Cardiac fibroblast (primary cell): ENCODE data around the gene SLC38A4.

Source experiments
- DNase-seq, 2 donors: peaks; one replicate each; pipeline versions ENCODE4 v3.0.0 to v3.0.0-alpha.2; 2010; ENCODE audit warnings: low read depth in 2 of 2
- H3K4me3 ChIP-seq, 2 donors: replicated peaks in 1 of 2; 1 replicate in 1 of 2; 2 replicates in 1 of 2; pipeline ENCODE4 v1.5.1; 2011; ENCODE audit warnings: low read depth in 2 of 2, low read length in 2 of 2, mild to moderate bottlenecking in 2 of 2, moderate library complexity in 1 of 2
- CTCF ChIP-seq: IDR thresholded peaks from one replicate; pipeline ENCODE4 v1.5.1; 2011; ENCODE audit warnings: low read depth, mild to moderate bottlenecking, low read length, inconsistent platforms

Gene SLC38A4

DNA sequence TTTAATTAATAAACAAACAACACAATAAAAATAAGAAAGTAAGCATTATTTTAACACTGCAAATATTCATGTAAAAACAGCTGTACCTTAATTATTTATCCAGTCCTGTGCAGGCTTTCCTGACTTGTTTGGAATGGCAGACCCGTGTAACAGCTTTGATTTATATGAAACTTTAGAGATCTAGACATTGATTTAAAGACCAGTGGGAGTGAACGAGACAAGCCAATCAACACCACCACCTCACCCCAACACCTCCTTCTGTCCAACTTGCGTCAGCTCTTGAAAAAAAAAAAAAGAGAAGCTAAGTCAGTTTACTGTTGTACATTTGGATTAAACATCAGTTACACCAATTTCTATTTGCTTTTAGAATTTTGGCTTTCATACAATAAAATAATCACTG, 22.3 kb downstream of the SLC38A4 start:
- no peak for DNase-seq
- TF ChIP-seq CTCF: no peak
- no peak overlapping the region for H3K4me3 ChIP-seq

GRCh38 chr12:46801293-46801692, 24.5 kb downstream of the SLC38A4 start:
- H3K4me3 ChIP-seq: no peak overlapping the region
- no peak for TF ChIP-seq CTCF
- DNase-seq: no peak

DNA sequence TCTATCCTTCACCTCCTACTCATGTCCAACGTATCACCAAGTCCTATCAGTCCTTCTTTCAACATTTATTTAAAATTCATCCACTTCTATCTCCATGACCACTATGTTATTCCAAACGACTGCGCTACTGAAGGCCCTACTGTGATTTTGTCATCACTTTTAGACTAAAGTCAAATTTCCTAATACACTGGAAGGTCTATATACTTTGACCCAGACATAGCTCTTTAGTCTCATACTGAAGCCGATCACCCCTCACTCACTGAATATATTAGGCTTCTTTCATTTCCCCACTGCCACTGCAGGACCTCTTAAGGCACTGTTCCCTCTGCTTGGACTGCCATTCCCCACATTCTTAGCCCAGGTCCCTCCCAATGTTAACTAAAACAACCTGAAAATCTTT, 25.6 kb downstream of the SLC38A4 start:
- H3K4me3 ChIP-seq: no peak overlapping the region
- DNase-seq: no peak
- TF ChIP-seq CTCF: no peak

- DNase-seq: no peak
- TF ChIP-seq CTCF: no peak
- H3K4me3 ChIP-seq: no peak overlapping the region
These were observed 27.1 kb downstream of the SLC38A4 start for GRCh38 chr12:46798648-46799047.

DNA sequence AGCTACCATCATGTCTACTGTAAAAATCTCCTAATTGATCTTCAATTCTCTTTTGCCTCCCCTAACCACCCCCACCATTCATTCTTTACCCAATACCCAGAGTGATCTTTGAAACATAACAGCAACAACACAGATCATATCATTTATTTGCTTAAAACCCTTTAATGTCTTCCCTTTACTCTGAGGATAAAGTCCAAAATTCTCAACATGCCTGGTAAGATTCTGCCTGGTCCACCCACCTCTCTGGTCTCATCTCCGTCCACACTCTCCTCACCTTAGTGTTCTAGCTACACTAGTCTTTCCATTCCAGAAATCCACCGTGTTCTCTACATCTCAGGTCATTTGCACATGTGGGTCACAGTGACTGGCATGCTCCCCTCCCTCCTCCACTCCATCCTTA, 27.7 kb downstream of the SLC38A4 start:
- no peak overlapping the region for H3K4me3 ChIP-seq
- no peak for DNase-seq
- no peak for TF ChIP-seq CTCF

- no peak for TF ChIP-seq CTCF
- no peak for DNase-seq
- no peak overlapping the region for H3K4me3 ChIP-seq
These were observed 29.8 kb downstream of the SLC38A4 start for GRCh38 chr12:46795988-46796387.

- no peak for DNase-seq
- no peak for TF ChIP-seq CTCF
- no peak overlapping the region for H3K4me3 ChIP-seq
These were observed 31.1 kb downstream of the SLC38A4 start for GRCh38 chr12:46794593-46795190.
